Activated CD4-positive, CD25-positive, alpha-beta regulatory T cell (primary cell): ENCODE measurements around the gene PRODH2.

Source experiments
- DNase-seq, 4 experiments: peaks; one replicate each; lab custom pipeline; 2025; lab: John Stamatoyannopoulos, UW

PRODH2 gene

GRCh38 chr19:35812220-35813042 is at the start of gene PRODH2:
TSS of gene PRODH2 (minus strand) at chr19:35812845. CDS start at chr19:35812805, 40 bp downstream.
- DNase-seq = no peak

GRCh38 chr19:35861640-35862160 is 49.1 kb upstream of the PRODH2 start:
- DNase-seq = no peak

- DNase-seq = no peak
Measured at GRCh38 chr19:35860818-35861639, 48.4 kb upstream of the PRODH2 start.

- DNase-seq = no peak
Measured at GRCh38 chr19:35860436-35860817, 47.8 kb upstream of the PRODH2 start.

- DNase-seq = no peak
Measured at GRCh38 chr19:35859414-35859813, 46.8 kb upstream of the PRODH2 start.

GRCh38 chr19:35858311-35858710 is 45.7 kb upstream of the PRODH2 start:
- no peak for DNase-seq

- no peak for DNase-seq
Measured at GRCh38 chr19:35856546-35857149, 44.0 kb upstream of the PRODH2 start, which contains the start of gene KIRREL2. TSS of gene KIRREL2 (plus strand) at chr19:35856911. CDS start at chr19:35857120, 209 bp downstream.

GRCh38 chr19:35853038-35853756 is 40.6 kb upstream of the PRODH2 start:
- DNase-seq = no peak

- no peak for DNase-seq
Measured at GRCh38 chr19:35852029-35852780, 39.6 kb upstream of the PRODH2 start, which contains the start of gene NPHS1. TSS of gene NPHS1 (minus strand) at chr19:35852504. CDS start at chr19:35851837, 667 bp downstream.

- DNase-seq = no peak
Measured at GRCh38 chr19:35851213-35852028, 38.8 kb upstream of the PRODH2 start.

GRCh38 chr19:35848919-35849505 is 36.4 kb upstream of the PRODH2 start:
- DNase-seq = no peak

GRCh38 chr19:35848486-35848885 is 35.8 kb upstream of the PRODH2 start:
- no peak for DNase-seq

- no peak for DNase-seq
Measured at GRCh38 chr19:35847911-35848310, 35.3 kb upstream of the PRODH2 start.

GRCh38 chr19:35846038-35846668 is 33.5 kb upstream of the PRODH2 start:
- DNase-seq = no peak

- DNase-seq = no peak
Measured at GRCh38 chr19:35845215-35846037, 32.8 kb upstream of the PRODH2 start.

GRCh38 chr19:35844482-35845214 is 32.0 kb upstream of the PRODH2 start:
- no peak for DNase-seq
